OCI-LY7 (cell line): ENCODE data around the gene RAD51B.

Experiments
- EZH2phosphoT487 ChIP-seq: fragments of 200-600 bp; sonication (generic); IDR thresholded peaks from 2 replicates; pipeline ENCODE4 v1.6.1; 2018; ENCODE audit warnings: low read depth, borderline replicate concordance, mild to moderate bottlenecking, mixed run types, antibody characterized with exemption, low read length, moderate library complexity, mixed read lengths
- TF ChIP-seq, protein P1 (sequence below): fragments of 200-600 bp; sonication (generic); conservative IDR thresholded peaks from 2 replicates; pipeline ENCODE4 v1.5.1; 2014; ENCODE audit warnings: mild to moderate bottlenecking, antibody characterized with exemption, low read length, moderate library complexity, mixed read lengths

DNA sequence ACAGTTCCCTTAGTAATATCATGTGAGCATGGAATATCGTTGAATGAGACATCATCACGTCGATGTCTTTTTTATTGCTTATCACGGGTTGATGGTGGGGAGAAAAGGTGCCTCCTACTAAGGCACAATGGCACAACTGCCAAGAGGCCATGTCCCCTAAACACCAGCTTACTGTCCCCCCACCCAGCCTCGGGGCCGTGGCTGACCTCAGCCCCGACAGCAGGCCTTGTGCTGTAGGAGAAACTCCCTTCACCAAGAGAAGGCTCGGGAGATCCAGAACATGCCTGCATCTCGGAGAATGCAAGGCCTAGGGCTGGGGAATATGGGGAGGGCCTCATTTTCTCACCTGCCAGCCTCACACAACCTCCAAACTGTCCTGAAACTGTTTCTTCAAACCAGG, 950.5 kb downstream of the RAD51B start:
- TF ChIP-seq, protein P1, sequence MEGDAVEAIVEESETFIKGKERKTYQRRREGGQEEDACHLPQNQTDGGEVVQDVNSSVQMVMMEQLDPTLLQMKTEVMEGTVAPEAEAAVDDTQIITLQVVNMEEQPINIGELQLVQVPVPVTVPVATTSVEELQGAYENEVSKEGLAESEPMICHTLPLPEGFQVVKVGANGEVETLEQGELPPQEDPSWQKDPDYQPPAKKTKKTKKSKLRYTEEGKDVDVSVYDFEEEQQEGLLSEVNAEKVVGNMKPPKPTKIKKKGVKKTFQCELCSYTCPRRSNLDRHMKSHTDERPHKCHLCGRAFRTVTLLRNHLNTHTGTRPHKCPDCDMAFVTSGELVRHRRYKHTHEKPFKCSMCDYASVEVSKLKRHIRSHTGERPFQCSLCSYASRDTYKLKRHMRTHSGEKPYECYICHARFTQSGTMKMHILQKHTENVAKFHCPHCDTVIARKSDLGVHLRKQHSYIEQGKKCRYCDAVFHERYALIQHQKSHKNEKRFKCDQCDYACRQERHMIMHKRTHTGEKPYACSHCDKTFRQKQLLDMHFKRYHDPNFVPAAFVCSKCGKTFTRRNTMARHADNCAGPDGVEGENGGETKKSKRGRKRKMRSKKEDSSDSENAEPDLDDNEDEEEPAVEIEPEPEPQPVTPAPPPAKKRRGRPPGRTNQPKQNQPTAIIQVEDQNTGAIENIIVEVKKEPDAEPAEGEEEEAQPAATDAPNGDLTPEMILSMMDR: no peak
- TF ChIP-seq EZH2phosphoT487: no peak
